ENCODE measurements around the gene INF2.

- TF ChIP-seq CTCF (IDR thresholded peaks at IDR 0.05) (no peak), ZFX (IDR thresholded peaks at IDR 0.05; ENCODE audit: borderline replicate concordance) (no peak)
Observed at GRCh38 chr14:104714066-104714465, 24.6 kb downstream of the INF2 start.
